HFF-Myc (cell line): Measurements from ENCODE around the gene LPIN2.

Source experiments
- DNase-seq: peaks from one replicate; pipeline ENCODE4 v3.0.0-alpha.2; 2011; ENCODE audit warnings: low read depth; ENCODE audit errors: extremely low read depth
- H3K4me3 ChIP-seq: replicated peaks from 2 replicates; pipeline ENCODE4 v1.5.1; 2011; ENCODE audit warnings: low read depth, mild to moderate bottlenecking, control low read depth, low read length
- TF ChIP-seq, protein P1 (sequence below): IDR thresholded peaks from 2 replicates; pipeline ENCODE4 v1.5.1; 2012; ENCODE audit warnings: mild to moderate bottlenecking, low read depth, low read length, control low read depth; ENCODE audit errors: missing control alignments

LPIN2 gene

DNA sequence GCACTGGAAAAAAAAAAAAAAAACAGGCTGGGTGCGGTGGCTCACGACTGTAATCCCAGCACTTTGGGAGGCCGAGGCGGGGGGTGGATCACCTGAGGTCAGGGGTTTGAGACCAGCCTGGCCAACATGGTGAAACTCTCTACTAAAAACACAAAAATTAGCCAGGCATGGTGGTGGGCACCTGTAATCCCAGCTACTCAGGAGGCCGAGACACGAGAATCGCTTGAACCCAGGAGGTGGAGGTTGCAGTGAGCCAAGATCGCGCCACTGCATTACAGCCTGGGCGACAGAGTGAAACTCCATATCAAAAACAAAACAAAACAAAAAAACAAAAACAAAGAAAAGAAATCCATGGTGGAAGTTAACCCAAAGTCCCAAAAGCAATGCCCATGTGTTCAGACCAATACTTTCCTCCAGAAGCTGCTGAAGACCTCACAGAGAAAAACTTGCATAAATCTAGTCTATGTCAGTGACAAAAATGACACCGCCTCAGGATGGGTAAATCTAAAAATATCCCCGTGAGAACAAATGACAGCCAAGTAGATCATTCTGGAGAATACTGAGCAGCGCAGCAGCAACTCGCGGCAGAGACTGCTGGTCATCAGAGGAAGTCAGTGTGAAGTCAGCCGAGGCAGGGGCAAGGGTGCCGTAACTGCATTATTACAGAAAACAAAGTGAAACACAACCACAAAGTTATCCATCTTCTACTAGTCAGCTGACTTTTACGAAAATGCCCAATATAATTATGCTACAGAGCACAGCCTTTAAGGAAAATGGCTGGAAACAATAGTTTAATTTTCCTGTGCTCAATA, 41.0 kb downstream of the LPIN2 start:
- TF ChIP-seq, protein P1, sequence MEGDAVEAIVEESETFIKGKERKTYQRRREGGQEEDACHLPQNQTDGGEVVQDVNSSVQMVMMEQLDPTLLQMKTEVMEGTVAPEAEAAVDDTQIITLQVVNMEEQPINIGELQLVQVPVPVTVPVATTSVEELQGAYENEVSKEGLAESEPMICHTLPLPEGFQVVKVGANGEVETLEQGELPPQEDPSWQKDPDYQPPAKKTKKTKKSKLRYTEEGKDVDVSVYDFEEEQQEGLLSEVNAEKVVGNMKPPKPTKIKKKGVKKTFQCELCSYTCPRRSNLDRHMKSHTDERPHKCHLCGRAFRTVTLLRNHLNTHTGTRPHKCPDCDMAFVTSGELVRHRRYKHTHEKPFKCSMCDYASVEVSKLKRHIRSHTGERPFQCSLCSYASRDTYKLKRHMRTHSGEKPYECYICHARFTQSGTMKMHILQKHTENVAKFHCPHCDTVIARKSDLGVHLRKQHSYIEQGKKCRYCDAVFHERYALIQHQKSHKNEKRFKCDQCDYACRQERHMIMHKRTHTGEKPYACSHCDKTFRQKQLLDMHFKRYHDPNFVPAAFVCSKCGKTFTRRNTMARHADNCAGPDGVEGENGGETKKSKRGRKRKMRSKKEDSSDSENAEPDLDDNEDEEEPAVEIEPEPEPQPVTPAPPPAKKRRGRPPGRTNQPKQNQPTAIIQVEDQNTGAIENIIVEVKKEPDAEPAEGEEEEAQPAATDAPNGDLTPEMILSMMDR = no peak
- DNase-seq = no peak
- H3K4me3 ChIP-seq = no peak overlapping the region

DNA sequence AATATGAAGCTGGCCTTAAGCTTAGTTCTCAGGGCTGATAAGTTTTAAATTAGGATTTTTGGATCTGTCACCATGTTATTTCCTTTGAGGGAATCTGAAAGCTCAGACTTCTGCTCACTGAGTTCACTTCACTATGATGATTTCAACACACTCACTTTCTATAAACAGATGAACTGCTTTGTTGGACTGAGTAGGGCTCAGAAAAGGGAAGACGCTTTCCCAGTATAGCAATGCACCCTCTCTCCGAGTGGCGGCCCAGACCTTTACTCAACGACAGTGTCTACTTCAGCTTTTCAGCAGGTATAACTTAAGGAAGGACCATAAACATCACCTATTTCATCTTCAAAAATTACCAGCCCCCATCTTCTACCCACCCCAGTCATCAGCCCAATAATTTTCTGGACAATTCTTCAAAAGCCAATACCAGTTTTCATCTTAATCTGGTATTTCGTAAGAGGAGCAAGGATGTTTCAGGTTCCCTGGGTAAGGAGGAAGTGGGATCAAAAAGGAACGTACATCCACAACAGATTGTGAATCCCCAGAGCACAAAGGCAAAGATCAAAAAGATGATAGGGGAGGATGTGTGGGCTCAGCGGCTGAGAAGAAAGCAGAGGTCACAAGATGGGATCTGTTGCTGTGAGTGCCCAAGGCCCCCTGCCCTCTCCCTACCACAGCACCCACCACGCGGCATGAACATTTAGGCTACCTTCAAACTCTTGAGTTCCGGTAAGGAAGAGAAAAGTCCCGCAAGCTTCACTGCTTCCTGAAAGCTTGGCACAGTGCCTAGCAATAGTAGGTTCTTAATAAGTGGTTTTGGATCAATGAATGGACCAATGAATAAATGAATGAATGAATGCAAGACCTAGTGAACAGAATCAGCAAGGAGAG, 41.9 kb downstream of the LPIN2 start:
- no peak for DNase-seq
- no peak overlapping the region for H3K4me3 ChIP-seq
- TF ChIP-seq, protein P1 = no peak

DNA sequence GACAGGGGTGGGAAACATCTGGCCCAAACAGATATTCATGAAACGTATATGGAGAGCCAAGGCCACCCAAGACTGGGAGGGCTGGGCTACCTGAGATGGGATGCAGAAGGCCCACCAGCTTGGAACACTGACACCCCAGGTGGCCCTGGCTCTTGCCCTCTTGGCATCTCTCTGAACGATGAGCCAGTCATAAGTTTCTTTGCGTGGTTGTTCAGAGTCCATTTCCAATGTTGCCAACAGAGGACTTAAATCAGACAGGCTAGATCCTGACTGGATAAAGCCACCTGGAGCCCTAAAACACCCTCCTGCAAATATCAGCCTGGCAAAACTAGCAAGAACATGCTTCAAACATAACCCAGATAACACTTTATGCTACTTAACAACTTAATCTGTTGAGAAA, 42.6 kb downstream of the LPIN2 start:
- H3K4me3 ChIP-seq = no peak overlapping the region
- TF ChIP-seq, protein P1 = no peak
- no peak for DNase-seq

DNA sequence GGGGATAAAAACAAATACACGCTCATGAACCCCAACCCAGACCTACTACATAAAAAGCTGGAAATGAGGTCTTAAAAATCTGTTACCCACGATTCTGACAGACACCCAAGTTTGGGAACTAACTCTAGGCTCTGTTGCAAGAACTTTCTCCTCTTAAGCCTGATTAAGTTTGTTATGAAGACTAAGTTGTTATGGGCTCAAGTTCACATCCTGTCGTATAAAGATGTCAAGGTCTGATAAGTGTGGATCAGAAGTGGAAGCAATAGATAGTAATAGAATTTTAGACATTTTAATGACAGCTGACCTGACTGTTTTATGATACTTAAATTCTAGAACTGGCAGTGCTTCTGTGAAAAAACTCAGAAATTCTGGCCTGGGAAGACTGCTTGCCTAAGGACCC, 43.2 kb downstream of the LPIN2 start:
- TF ChIP-seq, protein P1 = no peak

DNA sequence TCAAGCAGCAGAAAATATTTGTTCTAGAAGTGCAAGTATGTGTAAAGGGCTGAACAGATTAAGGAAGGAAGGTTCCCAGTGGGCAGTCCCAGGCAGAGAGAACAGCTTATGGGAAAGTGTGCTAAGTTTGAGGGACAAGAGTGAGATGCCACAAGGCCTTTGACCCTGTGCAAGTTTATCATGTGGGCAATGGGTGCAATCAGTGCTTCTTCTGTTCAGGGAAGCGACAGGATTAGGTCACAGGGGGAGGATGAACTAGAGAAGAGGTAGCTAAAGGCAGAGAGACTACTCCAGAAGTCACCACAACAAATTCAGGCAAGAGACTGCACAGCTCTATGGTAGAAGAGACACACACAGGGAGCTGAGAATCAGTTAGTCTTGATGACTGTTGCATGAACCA, 44.3 kb downstream of the LPIN2 start:
- no peak for DNase-seq
- TF ChIP-seq, protein P1 = no peak
- no peak overlapping the region for H3K4me3 ChIP-seq

More for the DNA sequence above, 43.2 kb downstream of the LPIN2 start:
- no peak for DNase-seq
- no peak overlapping the region for H3K4me3 ChIP-seq

DNA sequence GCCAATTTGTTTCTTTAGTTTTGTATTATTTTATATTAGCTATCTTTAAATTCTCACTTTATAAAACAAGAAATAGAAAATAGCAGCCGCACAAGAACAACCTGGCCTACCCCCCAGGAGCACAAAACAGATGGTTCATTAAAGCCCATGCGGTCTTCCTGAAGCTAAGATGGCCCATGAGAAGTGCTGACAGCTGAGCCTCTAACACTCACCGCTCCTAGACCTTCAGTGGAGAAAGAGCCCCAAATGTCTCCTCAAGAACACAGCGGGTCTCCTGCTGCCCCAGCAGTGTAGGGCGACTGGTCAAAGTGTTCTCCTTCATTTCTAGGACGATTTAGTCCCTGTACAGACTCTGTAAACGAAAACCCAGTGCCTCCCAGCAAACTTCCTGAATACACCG, 45.1 kb downstream of the LPIN2 start:
- H3K4me3 ChIP-seq = no peak overlapping the region
- TF ChIP-seq, protein P1 = no peak

More for the DNA sequence above, 45.1 kb downstream of the LPIN2 start:
- no peak for DNase-seq
